Testis (tissue), 3 donors: Measurements from ENCODE around the gene HMGXB3. TPM values are rescaled to one million over a fixed set of nuclear protein-coding genes. Genes with fewer than 3 reads are reported as not detected.

Experiments used
- DNase-seq: peaks from one replicate; pipeline ENCODE4 v3.0.0-alpha.2; 2019
- H3K27ac ChIP-seq, 2 donors: fragments of 200-600 bp; sonication (generic); one replicate each; pipeline ENCODE4 v1.5.1; 2019
- H3K27me3 ChIP-seq: fragments of 200-600 bp; sonication (generic); one replicate; pipeline ENCODE4 v1.5.1; 2019
- H3K36me3 ChIP-seq: fragments of 200-600 bp; sonication (generic); one replicate; pipeline ENCODE4 v1.5.1; 2017; ENCODE audit warnings: low read depth; ENCODE audit errors: missing control alignments
- H3K4me1 ChIP-seq: fragments of 200-600 bp; sonication (generic); one replicate; pipeline ENCODE4 v1.5.1; 2019
- H3K4me3 ChIP-seq, 2 donors: fragments of 200-600 bp; sonication (generic); one replicate each; pipeline ENCODE4 v1.5.1; 2017 to 2019
- H3K9me3 ChIP-seq: fragments of 200-600 bp; sonication (generic); one replicate; pipeline ENCODE4 v1.5.1; 2017
- CTCF ChIP-seq, 3 experiments: fragments of 450-650 bp in 2 of 3; fragments of 200-600 bp in 1 of 3; sonication (generic) in 1 of 3; IDR thresholded peaks; one replicate each; pipeline ENCODE4 v1.5.1; 2016 to 2019; ENCODE audit warnings: antibody characterized with exemption in 3 of 3, mild to moderate bottlenecking in 2 of 3, moderate library complexity in 1 of 3
- POLR2A ChIP-seq: fragments of 450-650 bp; IDR thresholded peaks from one replicate; pipeline ENCODE4 v1.6.1; 2017; ENCODE audit warnings: antibody characterized with exemption, mild to moderate bottlenecking, moderate library complexity
- WGBS, 2 donors: methylation state at CpG; one replicate each; pipeline ENCODE4 v1.1.5; 2018; 5-methylcytosine and 5-hydroxymethylcytosine counted together
- intact Hi-C: fragments of 100-400 bp; cut with DNase I; formaldehyde crosslinking; loops from one replicate; pipeline ENCODE4 v1.15.1; 2023; ENCODE audit warnings: low total_unique reads
- polyA plus RNA-seq: library from polyadenylated mRNA; stranded (reverse); fragments of 350-450 nt; fragmentation: Illumina TruSeq; extraction: RNeasy Lipid Tissue Mini Kit (QIAGEN cat#74804); gene quantifications from one replicate; pipeline ENCODE4 v1.2.3, GENCODE V29; 2014; ENCODE audit warnings: low read depth, low replicate concordance; ENCODE audit not compliant: insufficient read depth
- total RNA-seq, 2 donors: library from RNA; depleted of rRNA; stranded (reverse); fragments of >200 nt; gene quantifications; one replicate each; pipeline ENCODE4 v1.2.3, GENCODE V29; 2016

HMGXB3 gene
- total and polyA plus RNA-seq, 3 donors from 2014 or later: 33.5 to 72.5 (median 63.6) TPM

- no peaks in the 10 kb centered on the region for H3K36me3 ChIP-seq
- peak; percentile 2 for DNase-seq
- no peak overlapping the region for H3K4me3 ChIP-seq
- H3K27ac ChIP-seq: no peak overlapping the region
- H3K9me3 ChIP-seq: no peaks in the 10 kb centered on the region
- H3K27me3 ChIP-seq: no peaks in the 10 kb centered on the region
- no peaks in the 10 kb centered on the region for H3K4me1 ChIP-seq
- 72 to 100% methylated on average over 4 of the region's 4 CpGs for WGBS, 2 donors
- intact Hi-C loops: no loop called here
- TF ChIP-seq CTCF (IDR thresholded peaks at IDR 0.05) (no peak), POLR2A (no peak)
These were observed 74.7 kb downstream of the HMGXB3 start for GRCh38 chr5:150075233-150075632.

- Histone ChIP-seq H3K4me1 (no peaks in the 10 kb centered on the region), H3K36me3 (no peaks in the 10 kb centered on the region), H3K9me3 (no peaks in the 10 kb centered on the region), H3K27ac (no peak overlapping the region), H3K27me3 (no peaks in the 10 kb centered on the region), H3K4me3 (no peak overlapping the region)
- peak; percentile 2 for DNase-seq
- TF ChIP-seq POLR2A: no peak
- TF ChIP-seq CTCF (IDR thresholded peaks at IDR 0.05): no peak
- intact Hi-C loops: no loop called here
- WGBS, 2 donors: 89 to 96% methylated on average over 4 of the region's 4 CpGs
These were observed 75.3 kb downstream of the HMGXB3 start for GRCh38 chr5:150075806-150076205.

GRCh38 chr5:150077060-150077459 lies 76.5 kb downstream of the HMGXB3 start:
- Histone ChIP-seq H3K36me3 (no peaks in the 10 kb centered on the region), H3K27me3 (no peaks in the 10 kb centered on the region), H3K27ac (no peak overlapping the region), H3K9me3 (no peaks in the 10 kb centered on the region), H3K4me3 (no peak overlapping the region), H3K4me1 (peaks cover 5% of the 10 kb centered on the region)
- peak; percentile 4 for DNase-seq
- WGBS, 2 donors: 82 to 86% methylated on average over 8 of the region's 8 CpGs
- no peak for TF ChIP-seq POLR2A
- no peak for TF ChIP-seq CTCF (IDR thresholded peaks at IDR 0.05)
- intact Hi-C loops: no loop called here

DNA sequence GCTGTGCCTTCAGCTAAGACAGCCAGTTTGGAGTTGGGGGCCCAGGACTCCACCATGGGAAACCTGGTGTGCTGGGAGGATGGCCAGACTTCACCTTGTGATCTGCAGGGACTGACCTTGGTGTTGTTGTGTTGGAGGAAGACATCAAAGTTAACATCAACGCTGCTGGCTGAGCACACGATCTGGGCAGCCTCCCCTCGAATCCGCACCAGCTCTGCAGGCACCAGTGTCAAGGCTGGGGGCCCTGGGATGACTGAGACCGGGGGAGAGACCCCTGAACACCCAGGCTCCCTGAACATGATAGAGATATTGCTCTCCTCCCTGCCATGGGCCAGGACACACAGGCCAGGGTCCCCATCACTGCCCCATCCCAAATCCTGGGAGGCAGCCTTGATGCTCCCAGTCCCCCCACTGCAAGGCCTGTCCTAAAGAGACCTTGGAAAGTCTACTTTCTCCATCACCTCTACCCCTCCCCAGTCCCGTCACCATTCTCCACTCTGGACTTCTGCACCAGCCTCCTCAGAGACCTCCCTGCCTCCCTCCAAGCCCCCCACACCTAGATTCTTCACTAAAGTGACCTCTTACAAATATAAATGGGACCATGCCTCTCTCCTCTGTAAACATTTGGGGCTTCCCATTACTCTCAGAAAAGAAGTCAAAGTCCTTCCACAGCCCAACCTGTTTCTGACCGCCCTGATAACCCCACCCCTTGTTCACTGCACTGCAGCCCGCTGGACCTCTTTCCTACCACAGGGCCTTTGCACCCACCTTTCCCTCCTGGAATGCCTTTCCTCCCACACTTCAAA lies 77.7 kb downstream of the HMGXB3 start:
- WGBS, 2 donors: 87 to 93% methylated on average over 6 to 8 of the region's 8 CpGs

More for the DNA sequence above, 77.7 kb downstream of the HMGXB3 start:
- TF ChIP-seq CTCF (IDR thresholded peaks at IDR 0.05) (no peak), POLR2A (no peak)
- Histone ChIP-seq H3K9me3 (no peaks in the 10 kb centered on the region), H3K4me3 (no peak overlapping the region), H3K27ac (no peak overlapping the region), H3K36me3 (no peaks in the 10 kb centered on the region), H3K27me3 (no peaks in the 10 kb centered on the region), H3K4me1 (peaks cover 5% of the 10 kb centered on the region)
- intact Hi-C loops: no loop called here
- DNase-seq: peak; percentile 1
